HepG2 (cell line): ENCODE data around the gene ACOT8. TPM values are rescaled to one million over a fixed set of nuclear protein-coding genes. Genes with fewer than 3 reads are reported as not detected.

Experiments
- CBFB ChIP-seq: sonication (generic); formaldehyde crosslinking; IDR thresholded peaks from 2 replicates; pipeline ENCODE4 v1.4.0; 2020; ENCODE audit warnings: missing genetic modification reagents
- CBX5 ChIP-seq: sonication (generic); formaldehyde crosslinking; IDR thresholded peaks from 2 replicates; pipeline ENCODE4 v1.4.0; 2020; ENCODE audit warnings: missing genetic modification reagents, borderline replicate concordance
- CEBPG ChIP-seq: IDR thresholded peaks from 2 replicates; pipeline ENCODE4 v1.6.1; 2016
- CREM ChIP-seq, 2 experiments: sonication (generic) in 1 of 2; formaldehyde crosslinking in 1 of 2; IDR thresholded peaks; 2 replicates each; pipeline versions ENCODE4 v1.4.0 to v1.6.1; 2016 to 2020; ENCODE audit warnings: antibody characterized with exemption in 1 of 2, mild to moderate bottlenecking in 1 of 2, missing genetic modification reagents in 1 of 2
- E2F2 ChIP-seq: sonication (generic); formaldehyde crosslinking; IDR thresholded peaks from 2 replicates; pipeline ENCODE4 v1.4.0; 2020; ENCODE audit warnings: missing genetic modification reagents, borderline replicate concordance
- FOXA3 ChIP-seq: IDR thresholded peaks from 2 replicates; pipeline ENCODE4 v1.6.1; 2016; ENCODE audit warnings: missing genetic modification reagents, missing compliant biosample characterization
- HES4 ChIP-seq: sonication (generic); formaldehyde crosslinking; IDR thresholded peaks from 2 replicates; pipeline ENCODE4 v1.9.0; 2021; ENCODE audit warnings: mild to moderate bottlenecking, missing genetic modification reagents, borderline replicate concordance
- HOXA5 ChIP-seq: sonication (generic); formaldehyde crosslinking; IDR thresholded peaks from 2 replicates; pipeline ENCODE4 v1.4.0; 2020; ENCODE audit warnings: missing genetic modification reagents
- JUNB ChIP-seq: sonication (generic); formaldehyde crosslinking; IDR thresholded peaks from 2 replicates; pipeline ENCODE4 v1.8.0; 2022; ENCODE audit warnings: missing genetic modification reagents, mild to moderate bottlenecking, borderline replicate concordance
- MYPOP ChIP-seq: sonication (generic); formaldehyde crosslinking; IDR thresholded peaks from 2 replicates; pipeline ENCODE4 v1.8.1; 2023; ENCODE audit warnings: mild to moderate bottlenecking, moderate library complexity, missing genetic modification reagents
- PAWR ChIP-seq: sonication (generic); formaldehyde crosslinking; IDR thresholded peaks from 2 replicates; pipeline ENCODE4 v1.4.0; 2020; ENCODE audit warnings: missing genetic modification reagents, mild to moderate bottlenecking, borderline replicate concordance
- SRF ChIP-seq: IDR thresholded peaks from 2 replicates; pipeline ENCODE4 v1.6.1; 2011; ENCODE audit warnings: mild to moderate bottlenecking, low read depth, low read length, moderate library complexity
- SUZ12 ChIP-seq: fragments of 150-350 bp; IDR thresholded peaks from 2 replicates; pipeline ENCODE4 v1.6.1; 2014; ENCODE audit warnings: low read depth, low read length
- TSC22D2 ChIP-seq: sonication (generic); formaldehyde crosslinking; IDR thresholded peaks from 2 replicates; pipeline ENCODE4 v1.5.1; 2020; ENCODE audit warnings: missing genetic modification reagents, mild to moderate bottlenecking, borderline replicate concordance
- ZGPAT ChIP-seq: IDR thresholded peaks from 2 replicates; pipeline ENCODE4 v1.6.1; 2016; ENCODE audit warnings: mild to moderate bottlenecking
- ZNF224 ChIP-seq: sonication (generic); formaldehyde crosslinking; IDR thresholded peaks from 2 replicates; pipeline ENCODE4 v1.5.0; 2020; ENCODE audit warnings: mild to moderate bottlenecking, missing genetic modification reagents
- ZNF530 ChIP-seq: sonication (generic); formaldehyde crosslinking; IDR thresholded peaks from 2 replicates; pipeline ENCODE4 v1.5.0; 2020; ENCODE audit warnings: low read depth, mild to moderate bottlenecking, missing genetic modification reagents
- ZNF7 ChIP-seq: IDR thresholded peaks from 2 replicates; pipeline ENCODE4 v1.6.1; 2016; ENCODE audit warnings: missing biosample characterization, missing genetic modification reagents
- ZNF740 ChIP-seq: sonication (generic); formaldehyde crosslinking; IDR thresholded peaks from 2 replicates; pipeline ENCODE4 v1.4.0; 2020; ENCODE audit warnings: missing genetic modification reagents
- ZNF777 ChIP-seq: sonication (generic); formaldehyde crosslinking; IDR thresholded peaks from 2 replicates; pipeline ENCODE4 v1.4.0; 2020; ENCODE audit warnings: missing genetic modification reagents
- ZNF782 ChIP-seq: sonication (generic); formaldehyde crosslinking; IDR thresholded peaks from 2 replicates; pipeline ENCODE4 v1.4.0; 2020; ENCODE audit warnings: missing genetic modification reagents, mild to moderate bottlenecking, borderline replicate concordance
- ZSCAN25 ChIP-seq: sonication (generic); formaldehyde crosslinking; IDR thresholded peaks from 2 replicates; pipeline ENCODE4 v1.8.0; 2022; ENCODE audit warnings: mild to moderate bottlenecking, missing genetic modification reagents
- polyA plus RNA-seq, 8 experiments: library from polyadenylated mRNA; depleted of rRNA in 3 of 8; stranded (reverse) in 7 of 8; unstranded in 1 of 8; fragments of >200 nt; fragmentation: Illumina TruSeq in 4 of 8; extraction: Trizol in 4 of 8; gene quantifications; 2 replicates each; pipeline versions ENCODE4 v1.2.1 to v1.2.3, GENCODE V29; 2011 to 2016; ENCODE audit warnings: low read depth in 4 of 8, missing spikeins in 1 of 8, mixed read lengths in 1 of 8; ENCODE audit not compliant: insufficient read depth in 1 of 8
- total RNA-seq, 5 experiments: library from RNA; depleted of rRNA; stranded (reverse); fragments of >200 nt; fragmentation: Illumina TruSeq; extraction: Trizol; gene quantifications; 2 replicates each; pipeline ENCODE4 v1.2.3, GENCODE V29; 2016; ENCODE audit warnings: low read depth in 1 of 5
- TF ChIP-seq, protein P1 (sequence below): sonication (generic); formaldehyde crosslinking; IDR thresholded peaks from 2 replicates; pipeline ENCODE4 v1.4.0; 2020; ENCODE audit warnings: mild to moderate bottlenecking, missing genetic modification reagents
- TF ChIP-seq, protein P2 (sequence below): IDR thresholded peaks from 2 replicates; pipeline ENCODE4 v1.6.1; 2018; ENCODE audit warnings: missing genetic modification reagents, mild to moderate bottlenecking, missing compliant biosample characterization

Gene ACOT8
- total and polyA plus RNA-seq, 2 of the 13 experiments (the other 11 are each of a cell fraction or from before 2014, with no cell fraction given) = 31.4 to 45.5 TPM

- no peak; the same call in 1 of the 2 replicates for TF ChIP-seq TSC22D2 (CRISPR knock-in tag)
- peak; percentile 87; the same call in 1 of the 2 replicates for TF ChIP-seq HOXA5 (CRISPR knock-in tag)
- TF ChIP-seq ZSCAN25 (CRISPR knock-in tag) = peak; percentile 82; the same call in 1 of the 2 replicates
- TF ChIP-seq ZNF7 (CRISPR knock-in tag) = no peak
- peak; percentile 65; the same call in 1 of the 2 replicates for TF ChIP-seq SRF
- TF ChIP-seq, protein P1, sequence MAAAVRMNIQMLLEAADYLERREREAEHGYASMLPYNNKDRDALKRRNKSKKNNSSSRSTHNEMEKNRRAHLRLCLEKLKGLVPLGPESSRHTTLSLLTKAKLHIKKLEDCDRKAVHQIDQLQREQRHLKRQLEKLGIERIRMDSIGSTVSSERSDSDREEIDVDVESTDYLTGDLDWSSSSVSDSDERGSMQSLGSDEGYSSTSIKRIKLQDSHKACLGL = peak; percentile 88
- peak; percentile 73 for TF ChIP-seq CBFB (CRISPR knock-in tag)
- peak; percentile 65; the same call in 1 of the 2 replicates for TF ChIP-seq HES4 (CRISPR knock-in tag)
- TF ChIP-seq CREM (IDR thresholded peaks at IDR 0.05) = peak; percentile 93
- peak; percentile 39; the same call in 1 of the 2 replicates for TF ChIP-seq CREM (CRISPR knock-in tag; IDR thresholded peaks at IDR 0.05)
- no peak for TF ChIP-seq JUNB (CRISPR knock-in tag)
- peak; percentile 75; the same call in 1 of the 2 replicates for TF ChIP-seq MYPOP
- no peak; the same call in 1 of the 2 replicates for TF ChIP-seq CBX5 (CRISPR knock-in tag)
- peak; percentile 92 for TF ChIP-seq ZGPAT (CRISPR knock-in tag)
- no peak for TF ChIP-seq SUZ12
- peak; percentile 41 for TF ChIP-seq CEBPG (CRISPR knock-in tag)
- TF ChIP-seq, protein P2, sequence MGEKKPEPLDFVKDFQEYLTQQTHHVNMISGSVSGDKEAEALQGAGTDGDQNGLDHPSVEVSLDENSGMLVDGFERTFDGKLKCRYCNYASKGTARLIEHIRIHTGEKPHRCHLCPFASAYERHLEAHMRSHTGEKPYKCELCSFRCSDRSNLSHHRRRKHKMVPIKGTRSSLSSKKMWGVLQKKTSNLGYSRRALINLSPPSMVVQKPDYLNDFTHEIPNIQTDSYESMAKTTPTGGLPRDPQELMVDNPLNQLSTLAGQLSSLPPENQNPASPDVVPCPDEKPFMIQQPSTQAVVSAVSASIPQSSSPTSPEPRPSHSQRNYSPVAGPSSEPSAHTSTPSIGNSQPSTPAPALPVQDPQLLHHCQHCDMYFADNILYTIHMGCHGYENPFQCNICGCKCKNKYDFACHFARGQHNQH (CRISPR knock-in tag) = peak; percentile 99
- peak; percentile 89; the same call in 1 of the 2 replicates for TF ChIP-seq ZNF740 (CRISPR knock-in tag)
- TF ChIP-seq ZNF224 = peak; percentile 43
- no peak for TF ChIP-seq PAWR (CRISPR knock-in tag)
- TF ChIP-seq ZNF782 (CRISPR knock-in tag) = no peak
- peak; percentile 80; the same call in 1 of the 2 replicates for TF ChIP-seq E2F2 (CRISPR knock-in tag)
- 0 out of 2 replicates have a peak, but pooled peaks have one; percentile 37 for TF ChIP-seq FOXA3 (CRISPR knock-in tag)
- TF ChIP-seq ZNF777 (CRISPR knock-in tag) = 0 out of 2 replicates have a peak, but pooled peaks have one; percentile 4
- peak; percentile 38; the same call in 1 of the 2 replicates for TF ChIP-seq ZNF530 (CRISPR knock-in tag)
Measured at GRCh38 chr20:45857114-45857881, at the start of gene ACOT8, which contains the start of gene ZSWIM3 (continued).
